Activated T-helper 2 cell treated with anti-CD3 and anti-CD28 coated beads, Interferon-gamma antibody, Interleukin-2, Interleukin-4, amounts not matched to agents 10 μg/mL and 5 μg/mL and 100 μg/mL, durations not matched to agents 14 hours and 24 hours and 36 hours (primary cell): Measurements from ENCODE around the gene XYLT1. TPM values are rescaled to one million over a fixed set of nuclear protein-coding genes. Genes with fewer than 3 reads are reported as not detected.

Experiments
- DNase-seq: peaks from one replicate; pipeline ENCODE4 v3.0.0; 2021; ENCODE audit warnings: low spot score
- H3K27ac Mint-ChIP-seq: one replicate; pipeline ENCODE4 v1.8.0; 2021; ENCODE audit warnings: mixed read lengths
- H3K27me3 Mint-ChIP-seq: one replicate; pipeline ENCODE4 v1.8.0; 2021; ENCODE audit warnings: low read depth, mixed read lengths
- H3K36me3 Mint-ChIP-seq: one replicate; pipeline ENCODE4 v1.8.0; 2021; ENCODE audit warnings: low read depth, mixed read lengths
- H3K4me1 Mint-ChIP-seq: one replicate; pipeline ENCODE4 v1.8.0; 2021; ENCODE audit warnings: low read depth, mixed read lengths
- H3K4me3 Mint-ChIP-seq: one replicate; pipeline ENCODE4 v1.8.0; 2021; ENCODE audit warnings: low read depth, mild to moderate bottlenecking, moderate library complexity, mixed read lengths
- H3K9me3 Mint-ChIP-seq: one replicate; pipeline ENCODE4 v1.8.0; 2021; ENCODE audit warnings: mixed read lengths
- intact Hi-C: fragments of 100-400 bp; cut with micrococcal nuclease; formaldehyde crosslinking; loops from one replicate; pipeline ENCODE4 v1.15.1; 2023
- total RNA-seq: library from RNA; stranded (reverse); gene quantifications from 2 replicates; pipeline ENCODE4 v1.2.3, GENCODE V29; 2022

XYLT1 gene
- total RNA-seq, 1 donor from 2014 or later: 18.9 TPM

DNA sequence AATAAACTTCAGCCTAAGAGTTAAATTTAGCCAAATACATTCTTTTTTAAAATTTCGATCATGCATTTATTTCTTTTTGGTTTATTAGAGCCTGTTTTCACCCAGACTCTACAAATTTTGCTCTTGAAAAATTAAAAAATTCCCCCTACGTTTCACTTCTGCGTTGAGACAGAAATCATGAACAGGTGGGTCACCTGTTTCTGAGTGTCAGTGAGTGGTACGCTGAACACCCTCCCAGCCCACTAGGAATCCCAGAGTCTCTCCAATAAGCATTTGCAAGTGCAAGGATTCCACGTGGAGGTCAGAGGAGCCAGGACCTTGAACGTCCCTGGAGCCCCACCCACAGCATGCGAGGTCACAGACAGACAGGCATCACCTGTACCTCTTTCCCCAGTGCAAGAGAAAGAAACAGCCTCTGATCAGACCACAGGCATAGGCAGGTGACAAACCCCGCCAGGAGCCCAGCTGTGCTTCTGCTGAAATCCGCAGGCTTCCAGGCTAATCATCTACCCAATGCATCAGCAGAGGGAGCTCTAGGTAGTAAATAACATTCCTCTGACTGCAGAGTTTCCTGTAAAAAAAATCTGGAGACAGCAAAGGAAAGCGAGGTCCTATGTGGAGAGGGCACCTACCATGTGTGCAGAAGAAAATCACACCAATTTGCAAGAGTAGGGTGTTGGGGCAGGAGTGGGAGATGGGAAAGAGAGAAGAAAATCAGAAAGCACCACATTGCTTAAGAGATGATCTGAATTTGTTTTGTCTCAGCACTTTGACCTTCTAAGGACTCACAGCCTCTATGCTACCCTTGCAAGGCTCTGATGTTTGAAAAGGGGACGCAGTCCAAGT is 5.9 kb upstream of the XYLT1 start:
- no peak overlapping the region for H3K27ac Mint-ChIP-seq
- no peaks in the 10 kb centered on the region for H3K36me3 Mint-ChIP-seq
- peaks cover 39% of the 10 kb centered on the region for H3K4me1 Mint-ChIP-seq
- intact Hi-C loops: no loop called here
- DNase-seq: peak; percentile 31
- no peaks in the 10 kb centered on the region for H3K9me3 Mint-ChIP-seq
- no peak overlapping the region for H3K4me3 Mint-ChIP-seq
- peaks cover 10% of the 10 kb centered on the region for H3K27me3 Mint-ChIP-seq

- no peaks in the 10 kb centered on the region for H3K9me3 Mint-ChIP-seq
- H3K27me3 Mint-ChIP-seq: peaks cover 1% of the 10 kb centered on the region
- DNase-seq: no peak
- H3K36me3 Mint-ChIP-seq: no peaks in the 10 kb centered on the region
- intact Hi-C loops: loop anchor here (2.0 kb wide), 1 partner anchor 236 kb away; no protein-coding TSS in a partner anchor
- no peak overlapping the region for H3K4me3 Mint-ChIP-seq
- peaks cover 40% of the 10 kb centered on the region for H3K4me1 Mint-ChIP-seq
- H3K27ac Mint-ChIP-seq: peak overlapping the region; percentile 60
Measured at GRCh38 chr16:17475104-17475503, 4.3 kb upstream of the XYLT1 start.

- H3K27me3 Mint-ChIP-seq: no peaks in the 10 kb centered on the region
- peak overlapping the region; percentile 60 for H3K27ac Mint-ChIP-seq
- no peak for DNase-seq
- H3K9me3 Mint-ChIP-seq: no peaks in the 10 kb centered on the region
- peaks cover 43% of the 10 kb centered on the region for H3K4me1 Mint-ChIP-seq
- H3K36me3 Mint-ChIP-seq: no peaks in the 10 kb centered on the region
- intact Hi-C loops: loop anchor here (1.0 to 5.0 kb wide), 5 partner anchors 11 to 262 kb away; no protein-coding TSS in a partner anchor
- H3K4me3 Mint-ChIP-seq: peak overlapping the region; percentile 52
Measured at GRCh38 chr16:17474572-17474971, 3.8 kb upstream of the XYLT1 start.

- peak overlapping the region; percentile 52 for H3K4me3 Mint-ChIP-seq
- H3K27ac Mint-ChIP-seq: peak overlapping the region; percentile 60
- H3K27me3 Mint-ChIP-seq: no peaks in the 10 kb centered on the region
- peaks cover 5% of the 10 kb centered on the region for H3K36me3 Mint-ChIP-seq
- H3K9me3 Mint-ChIP-seq: no peaks in the 10 kb centered on the region
- peaks cover 48% of the 10 kb centered on the region for H3K4me1 Mint-ChIP-seq
- DNase-seq: peak; percentile 25
- intact Hi-C loops: loop anchor here (1.0 to 5.0 kb wide), 5 partner anchors 11 to 262 kb away; no protein-coding TSS in a partner anchor
Measured at GRCh38 chr16:17474037-17474436, 3.3 kb upstream of the XYLT1 start.

GRCh38 chr16:17471719-17472461 is 1.1 kb upstream of the XYLT1 start:
- intact Hi-C loops: loop anchor here (2.0 to 5.0 kb wide), 5 partner anchors 107 to 260 kb away; no protein-coding TSS in a partner anchor
- no peaks in the 10 kb centered on the region for H3K9me3 Mint-ChIP-seq
- no peaks in the 10 kb centered on the region for H3K27me3 Mint-ChIP-seq
- no peak for DNase-seq
- peaks cover 24% of the 10 kb centered on the region for H3K36me3 Mint-ChIP-seq
- H3K27ac Mint-ChIP-seq: no peak overlapping the region
- peaks cover 63% of the 10 kb centered on the region for H3K4me1 Mint-ChIP-seq
- peak overlapping the region; percentile 18 for H3K4me3 Mint-ChIP-seq

GRCh38 chr16:17470182-17470907 is 415 bp downstream of the XYLT1 start:
- Mint-ChIP-seq H3K27me3 (no peaks in the 10 kb centered on the region), H3K4me3 (peak overlapping the region; percentile 88), H3K4me1 (peaks cover 62% of the 10 kb centered on the region), H3K9me3 (no peaks in the 10 kb centered on the region), H3K36me3 (peaks cover 38% of the 10 kb centered on the region), H3K27ac (peak overlapping the region; percentile 66)
- intact Hi-C loops: loop anchor here (2.0 to 5.0 kb wide), 5 partner anchors 106 to 258 kb away; no protein-coding TSS in a partner anchor
- DNase-seq: no peak

DNA sequence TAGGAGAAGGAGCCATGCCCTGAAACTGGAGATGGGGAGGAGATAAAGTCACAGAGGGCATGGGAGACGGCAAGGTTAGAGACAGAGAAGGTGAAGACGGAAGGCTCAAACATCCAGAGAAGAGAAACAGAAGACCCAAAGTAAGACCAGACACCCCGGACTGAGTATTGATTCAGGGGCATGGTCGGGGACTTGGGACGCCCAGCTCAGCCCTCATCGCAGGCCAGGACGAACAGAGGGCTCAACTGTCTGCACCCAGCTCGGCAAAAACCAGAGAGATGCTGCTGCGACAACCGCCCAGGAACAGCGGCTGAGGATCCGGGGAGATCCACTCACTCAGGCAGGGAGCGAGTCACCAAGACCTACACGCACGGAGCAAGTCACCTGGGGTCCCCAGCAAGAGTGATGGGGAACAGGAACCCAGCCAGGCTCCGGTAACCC is 999 bp downstream of the XYLT1 start:
- Mint-ChIP-seq H3K4me1 (peaks cover 57% of the 10 kb centered on the region), H3K9me3 (no peaks in the 10 kb centered on the region), H3K36me3 (peaks cover 39% of the 10 kb centered on the region), H3K27me3 (no peaks in the 10 kb centered on the region), H3K27ac (peak overlapping the region; percentile 66), H3K4me3 (peak overlapping the region; percentile 88)
- peak; percentile 16 for DNase-seq
- intact Hi-C loops: loop anchor here (2.0 to 5.0 kb wide), 5 partner anchors 105 to 257 kb away; no protein-coding TSS in a partner anchor

- H3K27me3 Mint-ChIP-seq: no peaks in the 10 kb centered on the region
- intact Hi-C loops: no loop called here
- H3K4me3 Mint-ChIP-seq: peak overlapping the region; percentile 88
- DNase-seq: no peak
- peak overlapping the region; percentile 66 for H3K27ac Mint-ChIP-seq
- peaks cover 52% of the 10 kb centered on the region for H3K4me1 Mint-ChIP-seq
- H3K36me3 Mint-ChIP-seq: peaks cover 39% of the 10 kb centered on the region
- H3K9me3 Mint-ChIP-seq: no peaks in the 10 kb centered on the region
Measured at GRCh38 chr16:17469011-17469740, 1.6 kb downstream of the XYLT1 start.

- Mint-ChIP-seq H3K27me3 (no peaks in the 10 kb centered on the region), H3K9me3 (no peaks in the 10 kb centered on the region), H3K4me3 (peak overlapping the region; percentile 88), H3K4me1 (peaks cover 50% of the 10 kb centered on the region), H3K36me3 (peaks cover 43% of the 10 kb centered on the region), H3K27ac (peak overlapping the region; percentile 20)
- DNase-seq: no peak
- intact Hi-C loops: no loop called here
Measured at GRCh38 chr16:17468611-17469010, 2.1 kb downstream of the XYLT1 start.

DNA sequence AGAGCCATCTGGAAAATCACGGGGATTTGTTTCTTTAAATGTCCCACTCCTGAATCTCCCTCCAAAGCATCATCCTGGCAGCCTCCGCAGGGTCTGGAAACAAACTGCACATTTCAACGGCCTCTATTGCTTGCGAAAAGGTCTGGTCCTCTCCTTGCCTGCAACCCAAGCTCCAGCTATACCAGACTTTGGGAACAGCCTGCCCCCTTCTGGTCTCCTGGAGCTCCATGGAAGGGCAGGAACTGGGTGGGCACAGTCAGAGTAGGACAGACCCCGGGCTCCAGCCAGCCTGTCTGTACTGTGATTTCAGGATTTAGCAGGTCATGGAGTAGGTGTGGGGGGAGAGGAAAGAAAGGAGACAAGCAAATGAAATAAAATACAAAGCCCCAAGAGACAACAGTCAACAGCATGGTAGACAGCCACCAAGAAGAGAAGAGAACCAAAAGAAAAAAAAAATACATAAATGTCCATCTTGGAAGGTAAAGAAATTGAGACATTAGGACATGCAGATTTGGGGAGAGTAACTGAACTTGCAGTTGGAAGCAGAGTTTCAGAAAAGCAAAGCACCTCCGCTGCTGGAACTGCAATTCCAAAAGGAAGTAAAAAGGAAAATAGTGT is 2.7 kb downstream of the XYLT1 start:
- peaks cover 49% of the 10 kb centered on the region for H3K36me3 Mint-ChIP-seq
- H3K27me3 Mint-ChIP-seq: no peaks in the 10 kb centered on the region
- DNase-seq: peak; percentile 26
- H3K4me3 Mint-ChIP-seq: peak overlapping the region; percentile 79
- intact Hi-C loops: no loop called here
- H3K4me1 Mint-ChIP-seq: peaks cover 50% of the 10 kb centered on the region
- H3K9me3 Mint-ChIP-seq: no peaks in the 10 kb centered on the region
- H3K27ac Mint-ChIP-seq: peak overlapping the region; percentile 28

DNA sequence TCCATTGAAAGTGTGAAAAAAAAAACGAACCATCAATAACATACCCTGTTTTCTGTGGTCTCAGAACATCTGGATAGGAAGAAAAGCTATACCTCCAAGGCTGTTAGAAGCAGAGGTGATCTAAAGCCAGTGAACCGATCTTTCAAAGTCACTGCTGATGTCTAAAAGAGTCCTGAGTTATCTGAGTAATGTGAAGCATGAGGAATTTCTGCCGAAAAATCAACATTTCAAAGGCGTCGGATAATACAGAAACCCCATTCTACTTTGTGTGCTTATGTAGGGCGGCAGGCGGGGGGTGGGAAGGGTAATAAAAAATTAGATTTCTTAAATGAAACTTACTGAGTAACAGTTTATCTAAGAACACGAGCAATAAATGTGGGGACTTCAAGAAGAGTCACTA is 3.9 kb downstream of the XYLT1 start:
- Mint-ChIP-seq H3K9me3 (no peaks in the 10 kb centered on the region), H3K27me3 (no peaks in the 10 kb centered on the region), H3K27ac (no peak overlapping the region), H3K36me3 (peaks cover 58% of the 10 kb centered on the region), H3K4me1 (peaks cover 61% of the 10 kb centered on the region), H3K4me3 (peak overlapping the region; percentile 40)
- intact Hi-C loops: no loop called here
- DNase-seq: no peak
